A549 (cell line): Measurements from ENCODE around the gene RRP36. TPM values are rescaled to one million over a fixed set of nuclear protein-coding genes. Genes with fewer than 3 reads are reported as not detected.
A peak's percentile ranks its signal among the peaks of the same experiment; 100 is the strongest.

Experiments
- ATAC-seq, 2 experiments: fragments of 200-7000 bp in 1 of 2; fragments of >200 bp in 1 of 2; cut with Nextera tagmentation in 1 of 2; cut with Tn5 transposase in 1 of 2; 3 replicates each; pipeline versions ENCODE4 v1.8.0 to v1.9.1; 2018 to 2020; ENCODE audit warnings: mild to moderate bottlenecking in 1 of 2, moderate library complexity in 1 of 2
- CTCF ChIA-PET: fragments of 300-600 bp; sonication (Branson Sonifier 250); formaldehyde crosslinking; extraction: SDS; loops from one replicate; lab custom pipeline; 2021; ENCODE audit warnings: antibody characterized with exemption, inconsistent platforms; lab: Yijun Ruan, JAX
- POLR2A ChIA-PET: fragments of 350-600 bp; formaldehyde crosslinking; extraction: SDS; loops from one replicate; lab custom pipeline; 2021; ENCODE audit warnings: antibody characterized with exemption, inconsistent platforms; lab: Yijun Ruan, JAX
- DNase-seq, 2 experiments: peaks; one replicate each; pipeline versions ENCODE4 v3.0.0 to v3.0.0-alpha.2; 2011 to 2016; ENCODE audit warnings: low read depth in 1 of 2, low spot score in 1 of 2
- FAIRE-seq: peaks from 2 replicates; lab custom pipeline; 2011; peaks lifted over from hg19 to GRCh38; lab: Jason Lieb, UNC
- H3K27ac ChIP-seq, 2 experiments: fragments of >200 bp; sonication (Bioruptor Twin); formaldehyde crosslinking; 3 replicates each; pipeline ENCODE4 v1.5.1; 2016 to 2017
- H3K4me1 ChIP-seq: fragments of >200 bp; sonication (Bioruptor Twin); formaldehyde crosslinking; 3 replicates; pipeline ENCODE4 v1.6.1; 2016
- H3K4me2 ChIP-seq: fragments of >200 bp; sonication (Bioruptor Twin); formaldehyde crosslinking; 3 replicates; pipeline ENCODE4 v1.6.1; 2016
- H3K4me3 ChIP-seq: fragments of >200 bp; sonication (Bioruptor Twin); formaldehyde crosslinking; 3 replicates; pipeline ENCODE4 v1.5.1; 2016
- H3K9me3 ChIP-seq: fragments of >200 bp; sonication (Bioruptor Twin); formaldehyde crosslinking; 3 replicates; pipeline ENCODE4 v1.6.1; 2016
- CBX2 ChIP-seq: fragments of 200-600 bp; sonication (generic); IDR thresholded peaks from 2 replicates; pipeline ENCODE4 v1.6.1; 2016; ENCODE audit warnings: low read depth, mild to moderate bottlenecking, borderline replicate concordance
- CEBPB ChIP-seq, 2 experiments: fragments of >200 bp in 1 of 2; sonication (Bioruptor Twin) in 1 of 2; formaldehyde crosslinking in 1 of 2; IDR thresholded peaks; 2 replicates each; pipeline ENCODE4 v1.6.1; 2012 to 2016
- CHD2 ChIP-seq: fragments of 150-350 bp; IDR thresholded peaks from 2 replicates; pipeline ENCODE4 v1.6.1; 2014; ENCODE audit warnings: low read length; ENCODE audit not compliant: partially characterized antibody
- CTCF ChIP-seq: fragments of >200 bp; sonication (Bioruptor Twin); formaldehyde crosslinking; IDR thresholded peaks from 3 replicates; pipeline ENCODE4 v1.5.1; 2016
- E2F6 ChIP-seq: IDR thresholded peaks from 2 replicates; pipeline ENCODE4 v1.6.1; 2012; ENCODE audit warnings: low read depth, borderline replicate concordance
- ESRRA ChIP-seq: fragments of 150-350 bp; IDR thresholded peaks from 2 replicates; pipeline ENCODE4 v1.6.1; 2014; ENCODE audit warnings: mild to moderate bottlenecking, low read length, borderline replicate concordance
- HMGXB4 ChIP-seq: fragments of 250-450 bp; sonication (Bioruptor Pico); IDR thresholded peaks from 2 replicates; pipeline ENCODE4 v1.5.0; 2021; ENCODE audit warnings: mild to moderate bottlenecking, moderate library complexity, borderline replicate concordance
- KDM1A ChIP-seq: fragments of 200-600 bp; sonication (generic); IDR thresholded peaks from 2 replicates; pipeline ENCODE4 v1.6.1; 2016; ENCODE audit warnings: low read depth, mild to moderate bottlenecking
- MAFK ChIP-seq: fragments of 450-650 bp; IDR thresholded peaks from 2 replicates; pipeline ENCODE4 v1.6.1; 2014; ENCODE audit not compliant: partially characterized antibody
- MAX ChIP-seq: IDR thresholded peaks from 2 replicates; pipeline ENCODE4 v1.6.1; 2012
- MAZ ChIP-seq: fragments of 150-350 bp; IDR thresholded peaks from 2 replicates; pipeline ENCODE4 v1.6.1; 2014; ENCODE audit warnings: antibody characterized with exemption, low read depth, low read length, borderline replicate concordance
- MYC ChIP-seq: IDR thresholded peaks from 2 replicates; pipeline ENCODE4 v1.6.1; 2012; ENCODE audit warnings: mild to moderate bottlenecking, inconsistent platforms, low read length, improper control_type of control experiment, borderline replicate concordance
- NFE2L2 ChIP-seq: fragments of 150-350 bp; conservative IDR thresholded peaks from 2 replicates; pipeline ENCODE4 v1.6.1; 2014; ENCODE audit warnings: low read length
- NR3C1 ChIP-seq: fragments of >200 bp; sonication (Bioruptor Twin); formaldehyde crosslinking; IDR thresholded peaks from 3 replicates; pipeline ENCODE4 v1.6.1; 2017
- POLR2AphosphoS2 ChIP-seq: conservative IDR thresholded peaks from 2 replicates; pipeline ENCODE4 v1.6.1; 2012; ENCODE audit warnings: low read length, improper control_type of control experiment, inconsistent platforms
- REST ChIP-seq: fragments of 200-600 bp; sonication (generic); IDR thresholded peaks from 2 replicates; pipeline ENCODE4 v1.6.1; 2016; ENCODE audit warnings: antibody characterized with exemption, mild to moderate bottlenecking, moderate library complexity
- TFCP2L1 ChIP-seq: fragments of 250-450 bp; sonication (Bioruptor Pico); IDR thresholded peaks from 2 replicates; pipeline ENCODE4 v1.5.0; 2021; ENCODE audit warnings: mild to moderate bottlenecking
- ZFP36 ChIP-seq: fragments of 450-650 bp; IDR thresholded peaks from 2 replicates; pipeline ENCODE4 v1.6.1; 2014; ENCODE audit warnings: borderline replicate concordance; ENCODE audit not compliant: partially characterized antibody
- ZSCAN20 ChIP-seq: fragments of 250-450 bp; sonication (Bioruptor Pico); IDR thresholded peaks from 2 replicates; pipeline ENCODE4 v1.8.0; 2022; ENCODE audit warnings: mild to moderate bottlenecking, moderate library complexity
- WGBS: methylation state at CpG from one replicate; pipeline ENCODE4 v1.1.6; 2017; ENCODE audit errors: missing lambda C conversion rate; 5-methylcytosine and 5-hydroxymethylcytosine counted together
- polyA plus RNA-seq, 4 experiments: library from polyadenylated mRNA; depleted of rRNA in 3 of 4; stranded (reverse); fragments of >200 nt; fragmentation: RNase III in 1 of 4; extraction: RNeasy Plus Mini Kit Qiagen cat#74134 plus additional on column Dnase treatment in 1 of 4; gene quantifications; 2 replicates in 3 of 4; 3 replicates in 1 of 4; pipeline ENCODE4 v1.2.3, GENCODE V29; 2011 to 2017

The RRP36 gene
- polyA plus RNA-seq, 2 of the 4 experiments (the other 2 are of a cell fraction) = 52.3 to 54.0 TPM

- ChIA-PET CTCF (interaction anchor here (0.5 to 2.5 kb wide), 4 partner anchors 11 to 123 kb away, joined by 3 to 7 read pairs (median 4); no protein-coding TSS in a partner anchor), POLR2A (interaction anchor here (0.6 to 1.6 kb wide), 5 partner anchors 9 to 91 kb away, joined by 3 to 6 read pairs (median 4); partner anchors contain the start of genes CNPY3, KLC4, MRPL2 and PPP2R5D)
- Histone ChIP-seq H3K27ac (peak overlapping the region; percentile 78 to 96), H3K4me2 (peak overlapping the region; percentile 87), H3K4me1 (peaks cover 14% of the 10 kb centered on the region), H3K9me3 (no peaks in the 10 kb centered on the region), H3K4me3 (peak overlapping the region; percentile 74)
- no peak for DNase-seq
- TF ChIP-seq CHD2 (no peak), REST (no peak)
- peak; percentile 33 to 45; a peak in 5 of 6 replicates for ATAC-seq
- WGBS = 46% methylated on average over 5 of the region's 5 CpGs
- FAIRE-seq = no peak
Observed at GRCh38 chr6:43020847-43021246, 576 bp upstream of the RRP36 start.

- Histone ChIP-seq H3K27ac (no peak overlapping the region), H3K4me1 (peaks cover 14% of the 10 kb centered on the region), H3K4me3 (no peak overlapping the region)
- DNase-seq = no peak
- CTCF ChIA-PET = no interaction called here
- POLR2A ChIA-PET = interaction anchor here (0.6 kb wide), 1 partner anchor 345 kb away, joined by 3 read pairs; the partner anchor contains the start of gene ZNF318
- TF ChIP-seq CEBPB (IDR thresholded peaks at IDR 0.05) (no peak), POLR2AphosphoS2 (no peak), HMGXB4 (no peak), E2F6 (no peak), ZSCAN20 (CRISPR knock-in tag) (no peak), MAZ (no peak), NFE2L2 (no peak), NR3C1 (no peak), CTCF (no peak), ESRRA (no peak), MAFK (no peak), MAX (no peak), TFCP2L1 (no peak), KDM1A (no peak), MYC (no peak), ZFP36 (no peak), CBX2 (no peak)
- TF ChIP-seq, all 56 proteins: peak for 0
- no peak for FAIRE-seq
- no peak for ATAC-seq
- 97% methylated on average over 2 of the region's 2 CpGs for WGBS
- Histone ChIP-seq H3K9me3 (no peaks in the 10 kb centered on the region), H3K4me2 (no peak overlapping the region)
Observed at GRCh38 chr6:43024436-43024835, 3.0 kb downstream of the RRP36 start.
